ENCODE measurements around the gene MCEE.

MCEE gene

GRCh38 chr2:71064754-71065621, 65.0 kb downstream of the MCEE start:
- peak in 1 of 2 experiments; percentile 12 for DNase-seq

GRCh38 chr2:71064110-71064611, 65.9 kb downstream of the MCEE start:
- no peak for TF ChIP-seq GATA1 (IDR thresholded peaks at IDR 0.05; ENCODE audit: low read depth, low read length)
- no peak for TF ChIP-seq POLR2A (IDR thresholded peaks at IDR 0.05; ENCODE audit: low read length)
- DNase-seq, result peak in 1 of 2 experiments; percentile 9

More at GRCh38 chr2:71064754-71065621, 65.0 kb downstream of the MCEE start:
- no peak for TF ChIP-seq GATA1 (IDR thresholded peaks at IDR 0.05; ENCODE audit: low read depth, low read length)
- no peak for TF ChIP-seq POLR2A (IDR thresholded peaks at IDR 0.05; ENCODE audit: low read length)

DNA sequence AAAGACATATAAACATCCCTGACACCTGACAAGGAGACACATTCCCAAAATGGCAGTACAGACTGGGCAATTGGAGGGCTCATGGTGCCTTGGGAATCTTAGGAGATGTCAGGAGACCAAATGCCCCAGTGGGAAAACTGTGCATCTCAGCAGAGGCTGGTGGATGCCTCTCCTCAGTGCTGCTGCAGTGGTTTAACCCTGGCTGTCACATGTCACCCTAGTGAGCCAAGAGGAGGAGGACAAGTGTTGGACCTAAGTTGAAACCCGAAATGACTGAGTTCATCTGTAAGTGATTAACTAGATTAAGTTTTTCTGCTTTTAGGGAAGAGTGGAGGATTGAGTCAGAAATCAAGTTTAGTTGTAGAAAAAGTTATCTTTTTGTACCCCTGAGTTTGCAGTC, 66.8 kb downstream of the MCEE start:
- no peak for DNase-seq
- TF ChIP-seq GATA1 (IDR thresholded peaks at IDR 0.05; ENCODE audit: low read depth, low read length) (no peak), POLR2A (IDR thresholded peaks at IDR 0.05; ENCODE audit: low read length) (no peak)

DNA sequence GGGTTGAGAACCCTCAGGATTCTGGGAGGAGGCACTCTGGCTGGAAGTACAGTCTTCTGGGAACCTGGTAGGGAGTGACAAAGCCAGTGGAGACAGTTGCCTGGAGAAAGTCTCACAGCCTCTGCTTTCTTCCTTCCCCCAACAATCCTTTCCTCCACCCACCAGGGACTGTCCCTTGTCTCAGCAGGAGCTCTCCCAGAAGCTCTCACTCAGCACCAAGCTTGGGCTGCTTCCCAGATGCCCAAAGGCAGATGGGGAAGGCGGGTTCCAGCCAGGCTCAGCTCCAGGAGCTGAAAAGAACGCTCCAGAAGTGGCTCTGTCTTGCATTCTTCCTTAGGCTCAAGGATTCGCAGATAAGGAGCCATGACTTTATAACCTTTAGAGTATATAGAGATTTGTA, 69.2 kb downstream of the MCEE start:
- no peak for TF ChIP-seq POLR2A (IDR thresholded peaks at IDR 0.05; ENCODE audit: low read length)
- TF ChIP-seq GATA1 (IDR thresholded peaks at IDR 0.05; ENCODE audit: low read depth, low read length), result no peak
- DNase-seq, result no peak

GRCh38 chr2:71060211-71060610, 69.8 kb downstream of the MCEE start:
- TF ChIP-seq GATA1 (IDR thresholded peaks at IDR 0.05; ENCODE audit: low read depth, low read length) (no peak), POLR2A (IDR thresholded peaks at IDR 0.05; ENCODE audit: low read length) (no peak)
- no peak for DNase-seq
